SK-N-SH (cell line): ENCODE measurements around the gene PRDX5. TPM values are rescaled to one million over a fixed set of nuclear protein-coding genes. Genes with fewer than 3 reads are reported as not detected.

Experiments used
- CTCF ChIA-PET: fragments of 300-600, 350-600 bp; formaldehyde crosslinking; extraction: SDS; loops from one replicate; lab custom pipeline; 2021; lab: Yijun Ruan, JAX
- POLR2A ChIA-PET: fragments of 350-600 bp; sonication (Branson Sonifier 250); formaldehyde crosslinking; extraction: SDS; loops from one replicate; lab custom pipeline; 2020; ENCODE audit warnings: antibody characterized with exemption, inconsistent platforms; lab: Yijun Ruan, JAX
- DNase-seq: peaks from one replicate; pipeline ENCODE4 v3.0.0; 2012
- H2AFZ ChIP-seq: fragments of 200-600 bp; sonication (generic); 2 replicates; pipeline ENCODE4 v1.8.1; 2016; ENCODE audit warnings: antibody characterized with exemption, mild to moderate bottlenecking, low read depth
- H3F3A ChIP-seq: fragments of 200-600 bp; sonication (generic); replicated peaks from 2 replicates; pipeline ENCODE3; 2016; ENCODE audit warnings: antibody characterized with exemption, mild to moderate bottlenecking; ENCODE audit not compliant: insufficient read depth
- H3K27ac ChIP-seq, 2 experiments: fragments of 200-500 bp in 1 of 2; fragments of 200-600 bp in 1 of 2; sonication (Bioruptor generic) in 1 of 2; sonication (generic), shearing (Covaris generic) in 1 of 2; 2 replicates each; pipeline versions ENCODE4 v1.5.1 to v1.6.1; 2014 to 2016; ENCODE audit warnings: low read depth in 2 of 2, inconsistent platforms in 1 of 2, low read length in 1 of 2, mild to moderate bottlenecking in 1 of 2, mixed read lengths in 1 of 2
- H3K27me3 ChIP-seq: fragments of 200-600 bp; sonication (generic), shearing (Covaris generic); 2 replicates; pipeline ENCODE4 v1.6.1; 2016; ENCODE audit warnings: mixed run types; ENCODE audit not compliant: insufficient read depth
- H3K36me3 ChIP-seq, 2 experiments: fragments of 200-500 bp in 1 of 2; fragments of 200-600 bp in 1 of 2; sonication (Bioruptor generic) in 1 of 2; sonication (generic) in 1 of 2; replicated peaks in 1 of 2; 2 replicates each; pipeline versions ENCODE3 to v1.5.1; 2014 to 2016; ENCODE audit warnings: low read length in 1 of 2, mild to moderate bottlenecking in 1 of 2; ENCODE audit not compliant: insufficient read depth in 2 of 2, control insufficient read depth in 1 of 2
- H3K4me1 ChIP-seq, 2 experiments: fragments of 200-500 bp in 1 of 2; fragments of 200-600 bp in 1 of 2; sonication (Bioruptor generic) in 1 of 2; sonication (generic), shearing (Covaris generic) in 1 of 2; 2 replicates each; pipeline versions ENCODE4 v1.5.1 to v1.6.1; 2014 to 2016; ENCODE audit warnings: low read depth in 1 of 2, low read length in 1 of 2, mixed run types in 1 of 2; ENCODE audit not compliant: insufficient read depth in 2 of 2, control insufficient read depth in 1 of 2
- H3K4me2 ChIP-seq: fragments of 200-600 bp; sonication (generic), shearing (Covaris generic); 2 replicates; pipeline ENCODE4 v1.6.1; 2017; ENCODE audit warnings: mixed run types
- H3K4me3 ChIP-seq, 2 experiments: fragments of 200-500 bp in 1 of 2; fragments of 200-600 bp in 1 of 2; sonication (Bioruptor generic) in 1 of 2; sonication (generic), shearing (Covaris generic) in 1 of 2; 2 replicates each; pipeline versions ENCODE4 v1.5.1 to v1.8.1; 2014 to 2016; ENCODE audit warnings: low read depth in 2 of 2, inconsistent platforms in 1 of 2, low read length in 1 of 2, mild to moderate bottlenecking in 1 of 2, mixed read lengths in 1 of 2, moderate library complexity in 1 of 2
- H3K79me2 ChIP-seq: fragments of 200-600 bp; sonication (generic); 2 replicates; pipeline ENCODE4 v1.8.1; 2017; ENCODE audit warnings: mild to moderate bottlenecking; ENCODE audit not compliant: insufficient read depth
- H3K9ac ChIP-seq: fragments of 200-600 bp; sonication (generic); 2 replicates; pipeline ENCODE4 v1.6.1; 2017; ENCODE audit warnings: mixed run types
- H3K9me2 ChIP-seq: fragments of 200-600 bp; sonication (generic); 2 replicates; pipeline ENCODE4 v1.6.1; 2017; ENCODE audit warnings: mixed run types
- H3K9me3 ChIP-seq: fragments of 200-600 bp; sonication (generic); 2 replicates; pipeline ENCODE4 v1.6.1; 2017; ENCODE audit warnings: mixed run types, mild to moderate bottlenecking, moderate library complexity
- H4K20me1 ChIP-seq: fragments of 200-600 bp; sonication (generic); 2 replicates; pipeline ENCODE4 v1.6.1; 2017; ENCODE audit warnings: mild to moderate bottlenecking, mixed run types; ENCODE audit not compliant: insufficient read depth
- CHD2 ChIP-seq: fragments of 150-350 bp; IDR thresholded peaks from 2 replicates; pipeline ENCODE4 v1.6.1; 2018; ENCODE audit warnings: low read length; ENCODE audit not compliant: partially characterized antibody
- CTCF ChIP-seq: fragments of 200-600 bp; sonication (generic); IDR thresholded peaks from 2 replicates; pipeline ENCODE4 v1.6.1; 2017; ENCODE audit warnings: antibody characterized with exemption, mild to moderate bottlenecking, moderate library complexity
- EP300 ChIP-seq, 2 experiments: IDR thresholded peaks; 2 replicates each; pipeline versions ENCODE4 v1.4.0 to v1.6.1; 2012; ENCODE audit warnings: borderline replicate concordance in 1 of 2, low read depth in 1 of 2, low read length in 1 of 2
- EZH2phosphoT487 ChIP-seq: fragments of 200-600 bp; sonication (generic); IDR thresholded peaks from 2 replicates; pipeline ENCODE4 v1.6.1; 2017; ENCODE audit warnings: low read depth, mixed run types, mild to moderate bottlenecking, antibody characterized with exemption, moderate library complexity, borderline replicate concordance
- FOSL2 ChIP-seq: IDR thresholded peaks from 2 replicates; pipeline ENCODE4 v1.4.0; 2012; ENCODE audit warnings: low read depth, mild to moderate bottlenecking, moderate library complexity, borderline replicate concordance
- FOXJ3 ChIP-seq: sonication (generic); formaldehyde crosslinking; IDR thresholded peaks from 2 replicates; pipeline ENCODE4 v1.5.1; 2020; ENCODE audit warnings: mild to moderate bottlenecking, missing genetic modification reagents
- GABPA ChIP-seq: IDR thresholded peaks from 2 replicates; pipeline ENCODE4 v1.4.0; 2012; ENCODE audit warnings: low read depth, mild to moderate bottlenecking
- JUND ChIP-seq: IDR thresholded peaks from 2 replicates; pipeline ENCODE4 v1.4.0; 2012
- MXI1 ChIP-seq: IDR thresholded peaks from 2 replicates; pipeline ENCODE4 v1.6.1; 2012; ENCODE audit warnings: mild to moderate bottlenecking, low read depth, low read length, improper control_type of control experiment
- NFIC ChIP-seq: IDR thresholded peaks from 2 replicates; pipeline ENCODE4 v1.4.0; 2012; ENCODE audit warnings: borderline replicate concordance
- PBX3 ChIP-seq: IDR thresholded peaks from 2 replicates; pipeline ENCODE4; 2012
- POLR2AphosphoS5 ChIP-seq: IDR thresholded peaks from 2 replicates; pipeline ENCODE4 v1.6.1; 2012; ENCODE audit warnings: low read depth, low read length
- RAD21 ChIP-seq: IDR thresholded peaks from 2 replicates; pipeline ENCODE4 v1.6.1; 2012; ENCODE audit warnings: mild to moderate bottlenecking, low read length
- RCOR1 ChIP-seq: fragments of 150-350 bp; IDR thresholded peaks from 2 replicates; pipeline ENCODE4 v1.6.1; 2017; ENCODE audit warnings: antibody characterized with exemption, low read length
- REST ChIP-seq: IDR thresholded peaks from 2 replicates; pipeline ENCODE4 v1.6.1; 2012; ENCODE audit warnings: mild to moderate bottlenecking, low read depth, low read length, moderate library complexity
- RFX5 ChIP-seq: IDR thresholded peaks from 2 replicates; pipeline ENCODE4 v1.6.1; 2012; ENCODE audit warnings: mild to moderate bottlenecking, improper control_type of control experiment, low read length
- SIN3A ChIP-seq: IDR thresholded peaks from 2 replicates; pipeline ENCODE4 v1.6.1; 2012; ENCODE audit warnings: low read depth, mild to moderate bottlenecking, low read length, moderate library complexity, borderline replicate concordance
- SMC3 ChIP-seq: IDR thresholded peaks from 2 replicates; pipeline ENCODE4 v1.6.1; 2012; ENCODE audit warnings: low read depth, low read length, improper control_type of control experiment
- TAF1 ChIP-seq: IDR thresholded peaks from 2 replicates; pipeline ENCODE4 v1.6.1; 2012; ENCODE audit warnings: low read depth, mild to moderate bottlenecking, low read length, moderate library complexity, borderline replicate concordance
- TEAD4 ChIP-seq: IDR thresholded peaks from 2 replicates; pipeline ENCODE4 v1.4.0; 2012; ENCODE audit warnings: mild to moderate bottlenecking, borderline replicate concordance; ENCODE audit not compliant: insufficient read depth
- USF1 ChIP-seq: IDR thresholded peaks from 2 replicates; pipeline ENCODE4 v1.4.0; 2012; ENCODE audit warnings: low read depth, borderline replicate concordance
- YY1 ChIP-seq: IDR thresholded peaks from 2 replicates; pipeline ENCODE4 v1.4.0; 2012; ENCODE audit warnings: low read depth, mild to moderate bottlenecking
- ZBTB33 ChIP-seq: IDR thresholded peaks from 2 replicates; pipeline ENCODE4 v1.4.0; 2012; ENCODE audit warnings: low read depth, borderline replicate concordance
- WGBS: methylation state at CpG from one replicate; pipeline ENCODE4 v1.1.6; 2017; ENCODE audit warnings: low lambda C conversion rate; 5-methylcytosine and 5-hydroxymethylcytosine counted together
- polyA plus RNA-seq, 3 experiments: library from polyadenylated mRNA; depleted of rRNA; stranded (reverse); fragments of >200 nt; gene quantifications; 2 replicates each; pipeline ENCODE4 v1.2.3, GENCODE V29; 2012

Gene PRDX5
- polyA plus RNA-seq, 1 of the 3 experiments (the other 2 are of a cell fraction) = 1,000 TPM

- Histone ChIP-seq H2AFZ (peak within 1 kb of the TSS; percentile 78), H3K27ac (peak within 1 kb of the TSS; percentile 76 to 82), H3K79me2 (peaks cover 31% of the 10 kb centered on the region), H3K27me3 (no peaks in the 10 kb centered on the region), H3K36me3 (peaks cover 14 to 33% of the 10 kb centered on the region in 2 experiments), H3K9me2 (no peaks in the 10 kb centered on the region), H3K4me3 (peak within 1 kb of the TSS; percentile 93), H3K4me1 (peaks cover 22 to 28% of the 10 kb centered on the region in 2 experiments; a peak in 3 of 4 replicates), H3K4me2 (peak within 1 kb of the TSS; percentile 93), H4K20me1 (0 out of 2 replicates have a peak, but pooled peaks cover 5% of the 10 kb centered on the region), H3K9ac (peak within 1 kb of the TSS; percentile 88), H3F3A (peaks cover 15% of the 10 kb centered on the region), H3K9me3 (no peaks in the 10 kb centered on the region)
- ChIA-PET POLR2A (interaction anchor here (0.6 to 1.1 kb wide), 3 partner anchors 13 to 47 kb away, joined by 3 to 5 read pairs (median 5); partner anchors contain the start of gene TRMT112), CTCF (interaction anchor here (0.6 to 1.7 kb wide), 10 partner anchors 13 to 490 kb away, joined by 3 to 4 read pairs (median 3); partner anchors contain the start of genes PRDX5 and TRMT112)
- WGBS = 1% methylated on average over 16 of the region's 70 CpGs
- peak; percentile 95 for DNase-seq
- TF ChIP-seq YY1 (peak; percentile 53), RFX5 (no peak), TEAD4 (no peak), REST (no peak), FOSL2 (peak; percentile 26), POLR2AphosphoS5 (peak; percentile 70), ZBTB33 (no peak), FOXJ3 (CRISPR knock-in tag) (no peak), JUND (no peak), USF1 (no peak), NFIC (no peak), RAD21 (no peak), MXI1 (peak; percentile 93), EZH2phosphoT487 (no peak), CTCF (no peak), TAF1 (0 out of 2 replicates have a peak, but pooled peaks have one; percentile 18), SIN3A (0 out of 2 replicates have a peak, but pooled peaks have one; percentile 46), CHD2 (no peak), RCOR1 (no peak), PBX3 (no peak), SMC3 (no peak), GABPA (no peak), EP300 (IDR thresholded peaks at IDR 0.05; ENCODE audit: borderline replicate concordance in 1 of 2, low read depth in 1 of 2, low read length in 1 of 2) (no peak)
These were observed 41.2 kb downstream of the PRDX5 start, which contains the start of gene RPS6KA4 for GRCh38 chr11:64358907-64359711. RPS6KA4 (plus strand) TSS chr11:64359162; CDS start chr11:64359236, 74 bp downstream.
